OCI-LY7 (cell line): ENCODE measurements around the gene LDLRAD4. TPM values are rescaled to one million over a fixed set of nuclear protein-coding genes. Genes with fewer than 3 reads are reported as not detected.

Experiments used
- BruUV-seq: library from RNA; stranded (reverse); fragments of 400-500 nt; replicated peaks from 2 replicates; lab custom pipeline; 2021; lab: Mats Ljungman, UMichigan
- CTCF ChIA-PET: fragments of 300-600 bp; sonication (Branson Sonifier 250); formaldehyde crosslinking; loops from one replicate; lab custom pipeline; 2022; ENCODE audit warnings: antibody characterized with exemption; ENCODE audit not compliant: unreplicated experiment; lab: Charles Lee
- POLR2A ChIA-PET: fragments of 300-600 bp; sonication (Branson Sonifier 250); formaldehyde crosslinking; loops from one replicate; lab custom pipeline; 2022; ENCODE audit warnings: antibody characterized with exemption; lab: Charles Lee
- DNase-seq: peaks from one replicate; pipeline ENCODE4 v3.0.0-alpha.2; 2015; ENCODE audit warnings: low spot score
- H2AFZ ChIP-seq: fragments of 200-600 bp; sonication (generic), shearing (Covaris generic); 2 replicates; pipeline ENCODE4 v1.6.1; 2014; ENCODE audit warnings: mild to moderate bottlenecking, antibody characterized with exemption, low read length, moderate library complexity
- H3K27ac ChIP-seq: fragments of 200-600 bp; sonication (generic); 2 replicates; pipeline ENCODE4 v1.5.1; 2014; ENCODE audit warnings: mixed run types, low read depth, mild to moderate bottlenecking, moderate library complexity, low read length, inconsistent platforms; ENCODE audit not compliant: poor library complexity, severe bottlenecking
- H3K36me3 ChIP-seq: fragments of 200-600 bp; sonication (generic); 2 replicates; pipeline ENCODE4 v1.6.1; 2014; ENCODE audit warnings: mild to moderate bottlenecking, antibody characterized with exemption, low read length, moderate library complexity, mixed read lengths; ENCODE audit not compliant: insufficient read depth
- H3K4me1 ChIP-seq: fragments of 200-600 bp; sonication (generic); 2 replicates; pipeline ENCODE4 v1.5.1; 2014; ENCODE audit warnings: mild to moderate bottlenecking, low read length; ENCODE audit not compliant: insufficient read depth, poor library complexity, severe bottlenecking
- H3K4me2 ChIP-seq: fragments of 200-600 bp; sonication (generic); 2 replicates; pipeline ENCODE4 v1.6.1; 2014; ENCODE audit warnings: mild to moderate bottlenecking, low read length
- H3K4me3 ChIP-seq: fragments of 200-600 bp; sonication (generic); 2 replicates; pipeline ENCODE4 v1.5.1; 2014; ENCODE audit warnings: mild to moderate bottlenecking, low read depth, low read length; ENCODE audit not compliant: poor library complexity, severe bottlenecking
- H3K79me2 ChIP-seq: fragments of 200-600 bp; sonication (generic); 2 replicates; pipeline ENCODE4 v1.6.1; 2016; ENCODE audit warnings: low read depth, mild to moderate bottlenecking, low read length, moderate library complexity, mixed read lengths; ENCODE audit not compliant: insufficient read depth
- H3K9me2 ChIP-seq: fragments of 200-600 bp; sonication (generic); 2 replicates; pipeline ENCODE4 v1.6.1; 2016; ENCODE audit warnings: mild to moderate bottlenecking, low read length, mixed read lengths; ENCODE audit not compliant: insufficient read depth
- H3K9me3 ChIP-seq: fragments of 200-600 bp; sonication (generic); 2 replicates; pipeline ENCODE4 v1.6.1; 2014; ENCODE audit warnings: mild to moderate bottlenecking, mixed run types, low read length, mixed read lengths
- H4K20me1 ChIP-seq: fragments of 200-600 bp; sonication (generic); 2 replicates; pipeline ENCODE4 v1.6.1; 2014; ENCODE audit warnings: mild to moderate bottlenecking, antibody characterized with exemption, low read length, moderate library complexity, mixed read lengths; ENCODE audit not compliant: insufficient read depth
- EZH2phosphoT487 ChIP-seq: fragments of 200-600 bp; sonication (generic); IDR thresholded peaks from 2 replicates; pipeline ENCODE4 v1.6.1; 2018; ENCODE audit warnings: low read depth, borderline replicate concordance, mild to moderate bottlenecking, mixed run types, antibody characterized with exemption, low read length, moderate library complexity, mixed read lengths
- intact Hi-C: fragments of 100-400 bp; cut with micrococcal nuclease; formaldehyde crosslinking; loops from one replicate; pipeline ENCODE4 v1.10.0; 2022; ENCODE audit not compliant: unreplicated experiment
- total RNA-seq, 2 experiments: library from RNA; depleted of rRNA in 1 of 2; stranded (reverse); fragments of >200 nt in 1 of 2; shearing (Covaris generic) in 1 of 2; gene quantifications; 2 replicates each; pipeline ENCODE4 v1.2.3, GENCODE V29; 2014 to 2022
- TF ChIP-seq, protein P1 (sequence below): fragments of 200-600 bp; sonication (generic); conservative IDR thresholded peaks from 2 replicates; pipeline ENCODE4 v1.5.1; 2014; ENCODE audit warnings: mild to moderate bottlenecking, antibody characterized with exemption, low read length, moderate library complexity, mixed read lengths

LDLRAD4 gene
- total RNA-seq, 2 experiments from 2014 or later = 26.2 to 43.8 TPM

DNA sequence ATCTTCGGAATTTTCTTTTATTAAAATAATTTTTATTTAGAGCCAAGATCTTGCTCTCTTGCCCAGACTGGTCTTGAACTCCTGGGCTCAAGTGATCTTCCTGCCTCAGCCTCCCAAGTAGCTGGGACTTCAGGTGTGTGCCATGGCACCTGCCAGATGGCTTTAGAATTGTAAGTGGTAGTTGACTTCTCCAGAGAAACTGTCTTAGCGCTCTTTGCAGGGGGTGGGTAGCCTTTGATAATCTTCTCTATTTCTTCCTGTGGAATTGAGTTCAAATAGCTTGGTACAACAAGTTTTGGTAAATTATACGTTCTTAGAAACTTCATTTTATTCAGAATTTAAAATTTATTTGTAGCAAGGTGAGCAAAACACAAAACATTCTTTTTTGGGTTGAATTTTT, 113.3 kb downstream of the LDLRAD4 start:
- no peak for DNase-seq
- H3K4me3 ChIP-seq = no peak overlapping the region
- no peak overlapping the region for H3K4me2 ChIP-seq
- POLR2A ChIA-PET = interaction anchor here (0.6 kb wide), 1 partner anchor 58 kb away, joined by 4 read pairs; no protein-coding TSS in a partner anchor
- peaks cover 1% of the 10 kb centered on the region for H3K4me1 ChIP-seq
- H2AFZ ChIP-seq = no peak overlapping the region
- no peaks in the 10 kb centered on the region for H4K20me1 ChIP-seq
- intact Hi-C loops = loop anchor here (10.0 kb wide), 1 partner anchor 127 kb away; no protein-coding TSS in a partner anchor
- no peaks in the 10 kb centered on the region for H3K9me2 ChIP-seq
- TF ChIP-seq, protein P1, sequence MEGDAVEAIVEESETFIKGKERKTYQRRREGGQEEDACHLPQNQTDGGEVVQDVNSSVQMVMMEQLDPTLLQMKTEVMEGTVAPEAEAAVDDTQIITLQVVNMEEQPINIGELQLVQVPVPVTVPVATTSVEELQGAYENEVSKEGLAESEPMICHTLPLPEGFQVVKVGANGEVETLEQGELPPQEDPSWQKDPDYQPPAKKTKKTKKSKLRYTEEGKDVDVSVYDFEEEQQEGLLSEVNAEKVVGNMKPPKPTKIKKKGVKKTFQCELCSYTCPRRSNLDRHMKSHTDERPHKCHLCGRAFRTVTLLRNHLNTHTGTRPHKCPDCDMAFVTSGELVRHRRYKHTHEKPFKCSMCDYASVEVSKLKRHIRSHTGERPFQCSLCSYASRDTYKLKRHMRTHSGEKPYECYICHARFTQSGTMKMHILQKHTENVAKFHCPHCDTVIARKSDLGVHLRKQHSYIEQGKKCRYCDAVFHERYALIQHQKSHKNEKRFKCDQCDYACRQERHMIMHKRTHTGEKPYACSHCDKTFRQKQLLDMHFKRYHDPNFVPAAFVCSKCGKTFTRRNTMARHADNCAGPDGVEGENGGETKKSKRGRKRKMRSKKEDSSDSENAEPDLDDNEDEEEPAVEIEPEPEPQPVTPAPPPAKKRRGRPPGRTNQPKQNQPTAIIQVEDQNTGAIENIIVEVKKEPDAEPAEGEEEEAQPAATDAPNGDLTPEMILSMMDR = no peak
- no peak for TF ChIP-seq EZH2phosphoT487
- no peaks in the 10 kb centered on the region for H3K9me3 ChIP-seq
- BruUV-seq = no TSS peak
- no peaks in the 10 kb centered on the region for H3K79me2 ChIP-seq
- no peaks in the 10 kb centered on the region for H3K36me3 ChIP-seq
- no peak overlapping the region for H3K27ac ChIP-seq
- CTCF ChIA-PET = interaction anchor here (0.6 kb wide), 1 partner anchor 331 kb away, joined by 3 read pairs; no protein-coding TSS in a partner anchor

DNA sequence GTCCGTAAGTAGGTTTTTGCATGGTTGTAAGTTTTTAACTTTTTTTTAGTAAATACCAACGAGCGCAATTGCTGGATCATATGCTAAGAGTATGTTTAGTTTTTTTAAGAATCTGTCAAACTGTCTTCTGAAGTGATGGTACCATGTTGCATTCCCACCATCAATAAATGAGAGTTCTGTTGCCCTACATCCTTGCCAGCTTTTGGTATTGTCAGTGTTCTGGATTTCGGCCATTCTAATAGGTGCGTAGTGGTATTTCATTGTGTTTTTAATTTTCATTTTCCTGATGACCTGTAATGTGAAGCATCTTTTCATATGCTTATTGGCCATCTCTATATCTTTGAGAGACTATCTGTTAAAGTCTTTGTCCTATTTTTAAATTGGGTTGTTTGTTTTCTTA, 114.3 kb downstream of the LDLRAD4 start:
- no peaks in the 10 kb centered on the region for H3K36me3 ChIP-seq
- H3K4me1 ChIP-seq = no peaks in the 10 kb centered on the region
- H2AFZ ChIP-seq = no peak overlapping the region
- intact Hi-C loops = loop anchor here (10.0 kb wide), 1 partner anchor 128 kb away; no protein-coding TSS in a partner anchor
- no peaks in the 10 kb centered on the region for H3K9me2 ChIP-seq
- TF ChIP-seq EZH2phosphoT487 = no peak
- H3K9me3 ChIP-seq = no peaks in the 10 kb centered on the region
- no peak for DNase-seq
- no TSS peak for BruUV-seq
- H3K79me2 ChIP-seq = no peaks in the 10 kb centered on the region
- no peaks in the 10 kb centered on the region for H4K20me1 ChIP-seq
- H3K4me2 ChIP-seq = no peak overlapping the region
- no peak overlapping the region for H3K27ac ChIP-seq
- ChIA-PET POLR2A (no interaction called here), CTCF (no interaction called here)
- H3K4me3 ChIP-seq = no peak overlapping the region

DNA sequence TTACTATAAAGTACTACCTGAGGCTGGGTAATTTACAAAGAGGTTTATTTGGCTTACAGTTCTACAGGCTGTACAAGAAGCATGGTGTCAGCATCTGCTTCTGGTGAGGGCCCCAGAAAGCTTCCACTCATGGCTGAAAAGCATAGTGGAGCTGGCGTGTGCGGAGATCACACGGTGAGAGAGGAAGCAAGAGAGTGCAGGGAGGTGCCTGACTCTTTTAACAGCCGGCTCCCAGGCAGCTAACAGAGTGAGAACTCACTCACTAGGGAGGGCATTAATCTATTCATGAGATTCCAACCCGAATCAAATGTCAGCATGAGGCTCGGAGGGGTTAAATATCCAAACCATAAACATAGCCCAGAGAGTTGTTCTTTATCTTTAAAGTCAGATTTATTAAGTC, 117.3 kb downstream of the LDLRAD4 start:
- Histone ChIP-seq H3K27ac (no peak overlapping the region), H3K79me2 (no peaks in the 10 kb centered on the region), H3K4me1 (no peaks in the 10 kb centered on the region), H3K9me3 (0 out of 2 replicates have a peak, but pooled peaks cover 3% of the 10 kb centered on the region), H3K9me2 (0 out of 2 replicates have a peak, but pooled peaks cover 4% of the 10 kb centered on the region), H2AFZ (no peak overlapping the region), H3K4me2 (no peak overlapping the region), H3K4me3 (no peak overlapping the region), H4K20me1 (no peaks in the 10 kb centered on the region), H3K36me3 (no peaks in the 10 kb centered on the region)
- intact Hi-C loops = loop anchor here (10.0 kb wide), 1 partner anchor 131 kb away; no protein-coding TSS in a partner anchor
- TF ChIP-seq EZH2phosphoT487 = no peak
- TF ChIP-seq, protein P1 = no peak
- ChIA-PET CTCF (no interaction called here), POLR2A (no interaction called here)
- no peak for DNase-seq
- no TSS peak for BruUV-seq
